Measurements from ENCODE around the gene OPRM1.

The OPRM1 gene

GRCh38 chr6:154030646-154031045 lies 8.4 kb upstream of the OPRM1 start:
- H3K27ac ChIP-seq, result no peak overlapping the region
- H3K36me3 ChIP-seq, result no peaks in the 10 kb centered on the region
- H3K4me3 ChIP-seq (ENCODE audit: low read depth in 1 of 2, low read length in 1 of 2), result no peak overlapping the region
- H3K9me3 ChIP-seq, result no peaks in the 10 kb centered on the region
- H3K4me1 ChIP-seq (ENCODE audit: control insufficient read depth in 1 of 2, insufficient read depth in 1 of 2, low read depth in 1 of 2, low read length in 1 of 2), result no peaks in the 10 kb centered on the region
- H3K27me3 ChIP-seq, result no peaks in the 10 kb centered on the region
- no peak for TF ChIP-seq CTCF (IDR thresholded peaks at IDR 0.05)

- no peaks in the 10 kb centered on the region for H3K36me3 ChIP-seq
- H3K27me3 ChIP-seq, result peaks cover 23% of the 10 kb centered on the region
- TF ChIP-seq CTCF (IDR thresholded peaks at IDR 0.05), result no peak
- H3K4me3 ChIP-seq (ENCODE audit: low read depth in 1 of 2, low read length in 1 of 2), result no peak overlapping the region
- no peak overlapping the region for H3K27ac ChIP-seq
- no peaks in the 10 kb centered on the region for H3K4me1 ChIP-seq (ENCODE audit: control insufficient read depth in 1 of 2, insufficient read depth in 1 of 2, low read depth in 1 of 2, low read length in 1 of 2)
- H3K9me3 ChIP-seq, result no peaks in the 10 kb centered on the region
Measured at GRCh38 chr6:154041001-154041400, 2.0 kb downstream of the OPRM1 start.

GRCh38 chr6:154053141-154053540 lies 14.1 kb downstream of the OPRM1 start:
- Histone ChIP-seq H3K27me3 (no peaks in the 10 kb centered on the region), H3K36me3 (no peaks in the 10 kb centered on the region), H3K27ac (no peak overlapping the region), H3K4me1 (ENCODE audit: control insufficient read depth in 1 of 2, insufficient read depth in 1 of 2, low read depth in 1 of 2, low read length in 1 of 2) (no peaks in the 10 kb centered on the region), H3K9me3 (no peaks in the 10 kb centered on the region), H3K4me3 (ENCODE audit: low read depth in 1 of 2, low read length in 1 of 2) (no peak overlapping the region)
- TF ChIP-seq CTCF (IDR thresholded peaks at IDR 0.05), result no peak

- Histone ChIP-seq H3K9me3 (no peaks in the 10 kb centered on the region), H3K36me3 (no peaks in the 10 kb centered on the region), H3K4me1 (ENCODE audit: control insufficient read depth in 1 of 2, insufficient read depth in 1 of 2, low read depth in 1 of 2, low read length in 1 of 2) (no peaks in the 10 kb centered on the region), H3K27ac (no peak overlapping the region), H3K4me3 (ENCODE audit: low read depth in 1 of 2, low read length in 1 of 2) (no peak overlapping the region), H3K27me3 (no peaks in the 10 kb centered on the region)
- TF ChIP-seq CTCF (IDR thresholded peaks at IDR 0.05), result no peak
Measured at GRCh38 chr6:154056536-154056935, 17.5 kb downstream of the OPRM1 start.

- TF ChIP-seq CTCF (IDR thresholded peaks at IDR 0.05), result no peak
- Histone ChIP-seq H3K27me3 (no peaks in the 10 kb centered on the region), H3K36me3 (no peaks in the 10 kb centered on the region), H3K4me3 (ENCODE audit: low read depth in 1 of 2, low read length in 1 of 2) (no peak overlapping the region), H3K4me1 (ENCODE audit: control insufficient read depth in 1 of 2, insufficient read depth in 1 of 2, low read depth in 1 of 2, low read length in 1 of 2) (no peaks in the 10 kb centered on the region), H3K9me3 (no peaks in the 10 kb centered on the region), H3K27ac (no peak overlapping the region)
Measured at GRCh38 chr6:154057098-154057497, 18.1 kb downstream of the OPRM1 start.
